Mesendoderm (in vitro differentiated cells): ENCODE results near the gene WASF2.

Source experiments
- DNase-seq: peaks from one replicate; pipeline ENCODE4 v3.0.0; 2013
- H2AK5ac ChIP-seq: 2 replicates; pipeline ENCODE4 v1.6.1; 2013; ENCODE audit warnings: low read length, inconsistent platforms
- H2BK120ac ChIP-seq: 2 replicates; pipeline ENCODE4 v1.6.1; 2013; ENCODE audit warnings: low read depth, mild to moderate bottlenecking, low read length, moderate library complexity, mixed read lengths
- H2BK15ac ChIP-seq: replicated peaks from 2 replicates; pipeline ENCODE4 v1.6.1; 2013; ENCODE audit warnings: low read depth, mild to moderate bottlenecking, moderate library complexity
- H2BK5ac ChIP-seq: 2 replicates; pipeline ENCODE4 v1.6.1; 2013; ENCODE audit warnings: low read length, inconsistent platforms
- H3K18ac ChIP-seq: 2 replicates; pipeline ENCODE4 v1.6.1; 2013; ENCODE audit warnings: mild to moderate bottlenecking, low read length, mixed read lengths
- H3K23ac ChIP-seq: one replicate; pipeline ENCODE4 v1.6.1; 2013; ENCODE audit warnings: low read length
- H3K27ac ChIP-seq: 2 replicates; pipeline ENCODE4 v1.5.1; 2013; ENCODE audit warnings: low read depth, mild to moderate bottlenecking, inconsistent platforms, low read length, moderate library complexity
- H3K27me3 ChIP-seq: 2 replicates; pipeline ENCODE4 v1.6.1; 2013; ENCODE audit warnings: low read length, control low read depth, mild to moderate bottlenecking, inconsistent platforms; ENCODE audit not compliant: insufficient read depth, poor library complexity
- H3K36me3 ChIP-seq: 2 replicates; pipeline ENCODE4 v1.6.1; 2013; ENCODE audit warnings: low read length, inconsistent platforms; ENCODE audit not compliant: control insufficient read depth, insufficient read depth
- H3K4ac ChIP-seq: one replicate; pipeline ENCODE4 v1.6.1; 2013; ENCODE audit warnings: low read depth, mild to moderate bottlenecking, low read length, moderate library complexity
- H3K4me1 ChIP-seq: 2 replicates; pipeline ENCODE4 v1.6.1; 2013; ENCODE audit warnings: low read depth, low read length, inconsistent platforms; ENCODE audit not compliant: control insufficient read depth
- H3K4me2 ChIP-seq: 2 replicates; pipeline ENCODE4 v1.6.1; 2013; ENCODE audit warnings: low read length
- H3K4me3 ChIP-seq: 2 replicates; pipeline ENCODE4 v1.5.1; 2013; ENCODE audit warnings: mild to moderate bottlenecking, low read length
- H3K56ac ChIP-seq: one replicate; pipeline ENCODE4 v1.6.1; 2013; ENCODE audit warnings: low read length
- H3K79me1 ChIP-seq: 2 replicates; pipeline ENCODE4 v1.6.1; 2013; ENCODE audit warnings: low read length, inconsistent platforms
- H3K79me2 ChIP-seq: 2 replicates; pipeline ENCODE4 v1.6.1; 2013; ENCODE audit warnings: mild to moderate bottlenecking, low read length; ENCODE audit not compliant: control insufficient read depth, insufficient read depth
- H3K9ac ChIP-seq: 2 replicates; pipeline ENCODE4 v1.6.1; 2013; ENCODE audit warnings: low read length, inconsistent platforms
- H4K5ac ChIP-seq: one replicate; pipeline ENCODE4 v1.6.1; 2013; ENCODE audit warnings: low read length
- H4K8ac ChIP-seq: one replicate; pipeline ENCODE4 v1.6.1; 2013; ENCODE audit warnings: low read depth, mild to moderate bottlenecking, control low read depth, low read length, moderate library complexity
- WGBS: extraction: QIAGEN DNeasy Blood & Tissue Kit; methylation state at CpG from one replicate; pipeline ENCODE4 v1.1.7; 2013; ENCODE audit warnings: low lambda C conversion rate, missing lambda C conversion rate; ENCODE audit not compliant: insufficient coverage; ENCODE audit errors: extremely low coverage; 5-methylcytosine and 5-hydroxymethylcytosine counted together

The WASF2 gene

DNA sequence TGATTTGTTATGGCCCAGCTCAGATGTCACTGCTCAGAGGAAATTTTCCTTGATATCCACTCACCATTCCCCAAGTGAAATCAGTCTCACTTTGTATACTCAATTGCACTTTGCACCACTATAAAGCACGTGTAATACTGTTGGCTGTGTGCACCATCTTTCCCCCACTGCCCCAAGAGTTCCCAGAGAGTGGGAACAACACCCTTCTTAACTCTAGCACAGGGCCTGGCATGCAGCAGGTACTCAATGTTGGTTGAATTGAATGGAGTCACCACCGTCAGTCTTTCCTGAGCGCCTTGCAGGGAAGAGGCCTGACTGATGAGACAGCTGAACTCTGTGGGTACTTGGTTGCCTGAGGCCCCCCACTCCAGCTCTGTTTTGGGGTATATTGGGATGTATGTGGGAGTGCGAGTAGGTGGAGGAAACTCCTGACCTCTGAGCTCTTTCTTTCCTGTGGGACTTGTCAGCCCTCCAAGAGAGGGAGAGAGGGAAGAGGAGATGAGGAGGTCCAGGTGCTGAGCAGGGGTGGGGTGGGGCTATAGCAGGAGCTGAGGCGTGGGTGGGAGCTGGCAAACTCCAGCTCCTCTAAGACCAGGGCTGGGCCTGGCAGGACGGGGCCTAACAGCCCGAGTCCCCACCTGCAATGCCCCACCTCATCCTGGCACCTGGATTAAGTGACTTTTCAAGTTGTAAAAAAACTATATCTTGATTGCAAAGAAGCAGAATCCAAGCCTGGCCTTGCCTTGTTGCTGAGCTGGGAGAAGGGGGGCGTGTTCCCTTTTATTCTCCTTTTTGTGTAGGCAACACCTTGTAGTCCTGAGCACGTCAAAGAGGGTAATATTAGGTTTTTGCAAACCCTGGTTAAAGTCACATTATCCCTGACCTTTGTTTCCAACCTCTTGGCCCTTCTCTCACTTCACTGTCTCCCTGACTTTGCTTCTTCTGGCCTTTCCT, 19.4 kb upstream of the WASF2 start:
- no peaks in the 10 kb centered on the region for H3K79me1 ChIP-seq
- H2AK5ac ChIP-seq, result no peak overlapping the region
- no peak for DNase-seq
- no peak overlapping the region for H2BK5ac ChIP-seq
- H4K5ac ChIP-seq, result no peak overlapping the region
- H3K4ac ChIP-seq, result no peak overlapping the region
- no peaks in the 10 kb centered on the region for H3K27me3 ChIP-seq
- H3K4me2 ChIP-seq, result no peak overlapping the region
- no peak overlapping the region for H3K23ac ChIP-seq
- no peak overlapping the region for H3K27ac ChIP-seq
- no peaks in the 10 kb centered on the region for H3K79me2 ChIP-seq
- H2BK15ac ChIP-seq, result no peak overlapping the region
- WGBS, result no CpG with 5 or more reads among the region's 9 CpGs
- no peak overlapping the region for H3K18ac ChIP-seq
- H4K8ac ChIP-seq, result no peak overlapping the region
- H3K56ac ChIP-seq, result peak overlapping the region; percentile 17
- H2BK120ac ChIP-seq, result no peak overlapping the region
- no peaks in the 10 kb centered on the region for H3K4me1 ChIP-seq
- H3K4me3 ChIP-seq, result no peak overlapping the region
- H3K36me3 ChIP-seq, result no peaks in the 10 kb centered on the region
- no peak overlapping the region for H3K9ac ChIP-seq

DNA sequence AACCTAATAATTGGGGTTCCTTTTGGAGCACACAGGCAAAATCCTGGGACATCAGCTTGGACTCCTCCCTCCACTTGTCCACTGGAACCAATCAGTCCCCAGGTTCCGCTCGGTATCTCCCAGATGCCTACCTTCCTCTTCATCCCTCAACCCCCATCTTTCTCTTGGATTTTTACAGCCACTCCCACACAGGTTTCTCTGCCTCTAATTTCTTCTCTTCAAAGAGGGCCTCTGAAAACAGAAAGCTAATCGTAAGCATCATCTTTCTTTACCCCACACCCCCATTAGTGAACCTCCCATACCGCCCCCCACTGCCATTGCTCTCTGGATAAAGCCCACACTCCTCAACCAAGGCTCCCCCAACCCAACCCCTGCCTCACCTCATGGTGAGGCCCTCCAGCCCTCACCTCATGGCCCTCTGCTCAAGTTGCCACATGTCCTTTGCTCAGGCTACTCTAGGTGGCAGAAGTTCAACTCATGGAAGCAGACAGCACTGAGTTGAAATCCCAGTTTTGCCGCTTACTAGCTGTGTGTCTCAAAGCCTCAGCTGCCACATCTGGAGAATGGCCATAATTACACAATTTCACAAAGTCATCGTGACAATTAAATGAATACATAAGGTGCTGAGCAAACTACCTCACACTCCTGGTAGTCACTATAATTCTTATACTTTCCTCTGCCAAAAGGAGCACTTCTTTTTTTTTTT, 18.1 kb upstream of the WASF2 start:
- H3K18ac ChIP-seq, result no peak overlapping the region
- H3K79me2 ChIP-seq, result no peaks in the 10 kb centered on the region
- no peak overlapping the region for H4K5ac ChIP-seq
- H2AK5ac ChIP-seq, result no peak overlapping the region
- no peak overlapping the region for H4K8ac ChIP-seq
- H2BK120ac ChIP-seq, result no peak overlapping the region
- H3K56ac ChIP-seq, result no peak overlapping the region
- no peak overlapping the region for H3K4ac ChIP-seq
- no peak overlapping the region for H3K27ac ChIP-seq
- H3K4me2 ChIP-seq, result no peak overlapping the region
- H3K4me3 ChIP-seq, result no peak overlapping the region
- H3K4me1 ChIP-seq, result no peaks in the 10 kb centered on the region
- no peak overlapping the region for H3K23ac ChIP-seq
- H2BK5ac ChIP-seq, result no peak overlapping the region
- H3K9ac ChIP-seq, result no peak overlapping the region
- no peaks in the 10 kb centered on the region for H3K36me3 ChIP-seq
- peak; percentile 84 for DNase-seq
- H3K79me1 ChIP-seq, result no peaks in the 10 kb centered on the region
- H3K27me3 ChIP-seq, result no peaks in the 10 kb centered on the region
- WGBS, result no CpG with 5 or more reads among the region's 6 CpGs
- no peak overlapping the region for H2BK15ac ChIP-seq

DNA sequence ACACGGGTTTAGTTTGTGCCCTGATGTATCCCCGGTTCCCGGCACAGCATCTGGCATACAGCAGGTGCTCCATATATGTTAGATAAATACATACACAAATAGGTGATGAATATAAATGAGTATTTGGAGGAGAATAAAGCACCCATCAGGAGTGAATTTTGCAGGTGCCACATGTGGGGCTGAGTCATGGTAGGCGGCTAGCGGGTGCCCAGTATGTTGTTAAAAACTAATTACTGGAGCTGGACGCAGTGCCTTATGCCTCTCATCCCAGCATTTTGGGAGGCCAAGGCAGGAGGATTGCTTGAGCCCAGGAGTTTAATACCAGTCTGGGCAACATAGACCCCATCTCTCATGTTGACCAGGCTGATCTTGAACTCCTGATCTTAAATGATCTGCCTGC, 16.7 kb upstream of the WASF2 start:
- DNase-seq, result no peak
- Histone ChIP-seq H2BK120ac (no peak overlapping the region), H2BK5ac (no peak overlapping the region), H3K4me1 (no peaks in the 10 kb centered on the region), H2AK5ac (no peak overlapping the region), H3K23ac (no peak overlapping the region), H3K9ac (no peak overlapping the region), H3K4me3 (no peak overlapping the region), H3K4me2 (no peak overlapping the region), H3K4ac (no peak overlapping the region), H3K27me3 (no peaks in the 10 kb centered on the region), H2BK15ac (no peak overlapping the region), H3K79me2 (no peaks in the 10 kb centered on the region), H3K18ac (no peak overlapping the region), H3K56ac (no peak overlapping the region), H3K79me1 (no peaks in the 10 kb centered on the region), H3K27ac (no peak overlapping the region), H4K5ac (no peak overlapping the region), H3K36me3 (no peaks in the 10 kb centered on the region), H4K8ac (no peak overlapping the region)
- WGBS, result no CpG with 5 or more reads among the region's 6 CpGs

DNA sequence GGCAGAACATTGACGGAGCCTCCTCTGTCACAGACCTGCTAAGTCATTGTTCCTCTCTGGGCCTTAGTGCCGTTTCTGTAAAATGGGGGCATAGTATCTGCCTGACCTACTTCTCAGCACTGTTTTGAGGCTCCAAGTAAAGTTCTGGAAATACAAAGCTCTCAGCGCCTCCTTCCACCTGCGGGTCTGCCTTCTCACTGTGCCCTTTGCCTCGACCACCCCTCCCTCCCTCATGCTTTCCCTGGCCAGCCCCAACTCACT, 15.4 kb upstream of the WASF2 start:
- Histone ChIP-seq H3K4me1 (no peaks in the 10 kb centered on the region), H3K4me3 (no peak overlapping the region), H3K4ac (no peak overlapping the region), H3K36me3 (no peaks in the 10 kb centered on the region), H3K79me2 (no peaks in the 10 kb centered on the region), H3K4me2 (no peak overlapping the region), H3K79me1 (no peaks in the 10 kb centered on the region), H2BK5ac (no peak overlapping the region), H4K8ac (no peak overlapping the region), H3K23ac (no peak overlapping the region), H3K56ac (peak overlapping the region; percentile 9), H3K27me3 (no peaks in the 10 kb centered on the region), H3K18ac (no peak overlapping the region), H2BK120ac (no peak overlapping the region), H2BK15ac (no peak overlapping the region), H4K5ac (no peak overlapping the region), H3K9ac (no peak overlapping the region), H3K27ac (no peak overlapping the region), H2AK5ac (no peak overlapping the region)
- WGBS, result no CpG with 5 or more reads among the region's 5 CpGs
- DNase-seq, result no peak

DNA sequence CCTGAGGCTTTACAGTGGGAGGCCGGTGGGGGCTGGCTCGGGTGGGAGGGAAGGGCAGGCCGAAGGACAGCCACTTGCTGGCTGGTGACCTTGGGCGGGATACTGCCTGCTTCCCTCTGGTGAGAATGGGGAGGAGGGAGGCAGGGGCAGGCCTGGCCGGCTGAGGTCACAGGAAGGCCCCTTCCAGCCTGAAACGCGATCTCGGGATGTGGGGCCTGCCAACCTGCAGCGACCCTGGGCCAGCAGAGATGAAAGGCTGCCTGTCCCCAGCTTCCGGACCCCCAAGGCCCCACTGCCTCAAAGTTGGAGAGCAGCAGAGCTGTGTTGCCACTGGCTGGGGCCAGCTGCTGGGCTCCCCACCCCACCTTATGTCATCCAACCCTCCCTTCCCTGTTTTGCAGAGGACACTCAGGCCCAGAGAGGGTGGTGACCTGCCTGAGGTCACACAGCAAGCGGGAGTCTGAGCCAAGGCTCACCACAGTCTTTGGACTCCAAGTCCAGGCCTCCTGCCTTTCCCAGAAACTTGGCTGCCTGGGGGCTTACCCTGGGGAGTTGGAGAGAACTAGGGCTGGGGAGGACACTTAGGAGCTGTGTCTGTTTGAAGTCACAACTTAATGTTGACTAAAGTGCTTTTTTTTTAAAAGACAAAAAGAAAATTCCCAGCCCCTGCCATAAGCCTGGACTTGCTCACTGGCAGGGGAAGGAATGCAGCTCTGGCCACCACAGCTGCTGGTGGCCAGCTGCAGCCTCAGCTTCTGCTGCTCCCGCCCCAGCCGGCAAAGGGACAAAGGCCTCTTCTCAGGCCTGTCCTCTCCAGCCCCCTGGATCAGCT, 14.8 kb upstream of the WASF2 start:
- no peaks in the 10 kb centered on the region for H3K79me2 ChIP-seq
- H3K4me3 ChIP-seq, result no peak overlapping the region
- H4K8ac ChIP-seq, result no peak overlapping the region
- H3K9ac ChIP-seq, result no peak overlapping the region
- no peak overlapping the region for H2BK120ac ChIP-seq
- no peaks in the 10 kb centered on the region for H3K36me3 ChIP-seq
- peak overlapping the region; percentile 18 for H3K27ac ChIP-seq
- H3K4me1 ChIP-seq, result no peaks in the 10 kb centered on the region
- H4K5ac ChIP-seq, result no peak overlapping the region
- no CpG with 5 or more reads among the region's 13 CpGs for whole genome bisulfite sequencing
- no peak overlapping the region for H2BK5ac ChIP-seq
- H3K79me1 ChIP-seq, result no peaks in the 10 kb centered on the region
- H3K4ac ChIP-seq, result peak overlapping the region; percentile 82
- H2BK15ac ChIP-seq, result no peak overlapping the region
- peak overlapping the region; percentile 80 for H3K56ac ChIP-seq
- H3K18ac ChIP-seq, result peak overlapping the region; percentile 43
- no peak overlapping the region for H2AK5ac ChIP-seq
- no peak overlapping the region for H3K4me2 ChIP-seq
- no peak overlapping the region for H3K23ac ChIP-seq
- peak; percentile 74 for DNase-seq
- H3K27me3 ChIP-seq, result no peaks in the 10 kb centered on the region
